ENCODE results near the gene MRPS27. TPM values are rescaled to one million over a fixed set of nuclear protein-coding genes. Genes with fewer than 3 reads are reported as not detected.

MRPS27 gene
- total and polyA plus RNA-seq, 8 donors: 9.4 to 28.0 (median 20.6) TPM

DNA sequence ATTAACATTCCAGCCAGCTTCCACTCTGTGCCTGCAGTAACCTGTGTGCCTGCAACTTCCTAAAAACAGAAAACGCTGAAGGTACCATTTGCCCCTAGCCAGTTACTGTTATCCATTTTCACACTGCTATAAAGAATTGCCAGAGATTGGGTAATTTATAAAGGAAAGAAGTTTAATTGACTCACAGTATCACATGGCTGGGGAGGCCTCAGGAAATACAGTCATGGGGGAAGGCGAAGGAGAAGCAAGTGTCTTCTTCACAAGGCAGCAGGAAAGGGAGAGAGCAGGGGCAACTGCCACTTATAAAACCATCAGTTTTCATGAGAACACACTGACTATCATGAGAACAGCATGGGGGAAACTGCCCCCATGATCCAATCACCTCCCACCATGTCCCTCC lies 31.3 kb upstream of the MRPS27 start:
- no peaks in the 10 kb centered on the region for H3K36me3 ChIP-seq
- no peak overlapping the region for H3K27ac ChIP-seq
- H3K9me3 ChIP-seq: no peaks in the 10 kb centered on the region
- no peak for DNase-seq
- ATAC-seq: no peak
- H3K4me3 ChIP-seq: no peak overlapping the region
- H3K4me1 ChIP-seq: no peaks in the 10 kb centered on the region
- TF ChIP-seq CTCF (IDR thresholded peaks at IDR 0.05): no peak
- H3K27me3 ChIP-seq: no peaks in the 10 kb centered on the region
- intact Hi-C loops (cut with DNase I): no loop called here
- 90 to 96% methylated on average over 2 of the region's 2 CpGs for WGBS, 2 donors
- no peak for FAIRE-seq

- Histone ChIP-seq H3K4me3 (no peak overlapping the region), H3K36me3 (peaks cover 0 to 8% (median 6%) of the 10 kb centered on the region in 3 donors), H3K9me3 (no peaks in the 10 kb centered on the region), H3K27ac (no peak overlapping the region), H3K4me1 (no peaks in the 10 kb centered on the region), H3K27me3 (no peaks in the 10 kb centered on the region)
- FAIRE-seq (no peak), ATAC-seq (no peak), DNase-seq (no peak)
- intact Hi-C loops (cut with DNase I): no loop called here
- WGBS, 2 donors: 92 to 93% methylated on average over 4 of the region's 4 CpGs
- TF ChIP-seq CTCF (IDR thresholded peaks at IDR 0.05): no peak
Observed at GRCh38 chr5:72347801-72348308, 27.8 kb upstream of the MRPS27 start.

GRCh38 chr5:72346398-72346797 lies 26.4 kb upstream of the MRPS27 start:
- Histone ChIP-seq H3K4me3 (no peak overlapping the region), H3K4me1 (no peaks in the 10 kb centered on the region), H3K36me3 (peaks cover 0 to 8% (median 6%) of the 10 kb centered on the region in 3 donors), H3K27me3 (no peaks in the 10 kb centered on the region), H3K9me3 (no peaks in the 10 kb centered on the region), H3K27ac (no peak overlapping the region)
- DNase-seq (peak in 5 of 6 donors; percentile 23 to 56 (median 36)), ATAC-seq (peak in 2 of 4 donors; percentile 27 to 65), FAIRE-seq (no peak)
- intact Hi-C loops (cut with DNase I): no loop called here
- 36 to 72% methylated on average over 2 of the region's 2 CpGs for WGBS, 2 donors
- TF ChIP-seq CTCF (IDR thresholded peaks at IDR 0.05): no peak

- no peak for FAIRE-seq
- no peak for DNase-seq
- Histone ChIP-seq H3K4me1 (no peaks in the 10 kb centered on the region), H3K27me3 (no peaks in the 10 kb centered on the region), H3K27ac (no peak overlapping the region), H3K36me3 (peaks cover 0 to 23% (median 6%) of the 10 kb centered on the region in 3 donors), H3K4me3 (no peak overlapping the region), H3K9me3 (no peaks in the 10 kb centered on the region)
- intact Hi-C loops (cut with DNase I): no loop called here
- no peak for ATAC-seq
- WGBS, 2 donors: 85 to 88% methylated on average over 4 of the region's 4 CpGs
- TF ChIP-seq CTCF (IDR thresholded peaks at IDR 0.05): no peak
Observed at GRCh38 chr5:72338689-72339209, 18.7 kb upstream of the MRPS27 start.

DNA sequence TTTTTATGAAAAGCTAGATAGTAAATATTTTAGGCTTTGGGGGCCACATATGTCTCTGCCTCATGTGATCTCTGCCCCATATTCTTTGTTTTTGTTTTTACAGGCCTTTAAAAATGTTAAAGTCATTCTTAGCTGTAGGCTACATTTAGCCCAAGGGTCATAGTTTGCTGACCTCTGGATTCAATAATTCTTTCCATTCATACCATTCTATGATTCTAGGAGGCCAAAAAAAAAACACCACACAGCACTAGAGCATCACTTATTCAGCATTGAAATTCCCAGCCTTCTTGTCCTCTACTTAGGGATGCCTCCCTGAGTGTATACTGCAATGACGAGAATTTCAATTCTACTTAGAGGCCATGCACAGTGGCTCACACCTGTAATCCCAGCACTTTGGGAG lies 17.1 kb upstream of the MRPS27 start:
- intact Hi-C loops (cut with DNase I): no loop called here
- no peaks in the 10 kb centered on the region for H3K4me1 ChIP-seq
- TF ChIP-seq CTCF (IDR thresholded peaks at IDR 0.05): no peak
- no peaks in the 10 kb centered on the region for H3K9me3 ChIP-seq
- no peaks in the 10 kb centered on the region for H3K27me3 ChIP-seq
- no peak for DNase-seq
- no peak for FAIRE-seq
- H3K36me3 ChIP-seq: peaks cover 0 to 15% (median 0%) of the 10 kb centered on the region in 3 donors
- ATAC-seq: no peak
- H3K4me3 ChIP-seq: no peak overlapping the region
- 91 to 92% methylated on average over 1 of the region's 1 CpG for WGBS, 2 donors
- no peak overlapping the region for H3K27ac ChIP-seq
